Measurements from ENCODE around the gene TNFSF10.

The TNFSF10 gene

DNA sequence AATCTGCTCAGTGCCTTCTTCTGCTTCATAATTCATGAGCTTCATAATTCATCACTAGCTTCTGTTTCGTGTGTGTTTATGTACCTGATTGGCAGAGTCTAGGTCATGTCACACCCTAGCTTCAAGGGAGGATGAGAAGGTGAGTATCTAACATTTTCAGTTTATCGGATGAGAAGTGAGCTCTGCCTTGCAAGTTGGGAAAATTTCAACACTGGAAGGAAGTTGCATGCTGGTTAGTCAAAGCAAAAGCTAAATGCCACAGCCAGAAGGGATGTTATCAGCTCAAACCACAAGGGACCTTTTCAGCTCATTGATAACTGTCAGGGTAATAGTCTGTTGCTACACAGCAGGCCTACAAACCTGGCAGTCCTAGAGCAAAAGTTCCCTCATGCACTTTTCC lies 7.3 kb upstream of the TNFSF10 start:
- H2AFZ ChIP-seq (ENCODE audit: low read depth, low read length) = peak overlapping the region; percentile 16
- ATAC-seq (ENCODE audit: insufficient read depth, low read depth) = peak; percentile 82

DNA sequence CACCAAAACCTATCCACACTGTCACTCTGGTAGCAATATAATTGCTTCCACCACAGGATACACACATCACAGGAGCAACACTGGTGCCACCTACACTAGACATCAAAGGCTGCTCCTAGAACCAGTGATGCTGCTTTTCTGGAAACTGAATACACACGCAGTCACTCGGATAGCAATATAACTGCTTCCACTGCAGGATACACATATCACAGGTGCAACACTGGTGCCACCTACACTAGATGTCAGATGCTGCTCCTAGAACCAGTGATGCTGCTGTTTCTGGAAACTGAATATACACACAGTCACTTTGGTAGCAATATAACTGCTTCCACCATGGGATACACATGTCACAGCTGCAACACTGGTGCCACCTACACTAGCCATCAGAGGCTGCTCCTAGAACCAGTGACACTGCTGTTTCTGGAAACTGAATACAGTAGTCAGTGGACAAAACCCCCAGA lies 6.9 kb upstream of the TNFSF10 start:
- Histone ChIP-seq H3K4me2 (ENCODE audit: insufficient read depth, low read length) (peak overlapping the region; percentile 37; the same call in 1 of the 2 replicates), H3K4me1 (ENCODE audit: insufficient read depth, low read length) (peaks cover 36% of the 10 kb centered on the region), H3K4me3 (ENCODE audit: low read depth in 1 of 2, low read length in 2 of 2) (no peak overlapping the region), H2AFZ (ENCODE audit: low read depth, low read length) (peak overlapping the region; percentile 16; the same call in 1 of the 2 replicates), H3K79me2 (ENCODE audit: insufficient read depth, low read length) (no peaks in the 10 kb centered on the region), H3K9ac (ENCODE audit: low read depth, low read length) (peak overlapping the region; percentile 15; the same call in 1 of the 2 replicates), H3K27me3 (ENCODE audit: insufficient read depth, low read length, poor library complexity) (no peaks in the 10 kb centered on the region), H3K9me3 (ENCODE audit: insufficient read depth, low read length, severe bottlenecking) (no peaks in the 10 kb centered on the region), H3K36me3 (ENCODE audit: insufficient read depth, low read length) (no peaks in the 10 kb centered on the region), H4K20me1 (ENCODE audit: insufficient read depth, low read length) (no peaks in the 10 kb centered on the region), H3K27ac (ENCODE audit: low read length) (peak overlapping the region; percentile 65)
- no peak for TF ChIP-seq EZH2 (IDR thresholded peaks at IDR 0.05; ENCODE audit: borderline replicate concordance, low read depth, low read length, severe bottlenecking)
- TF ChIP-seq, protein P1, sequence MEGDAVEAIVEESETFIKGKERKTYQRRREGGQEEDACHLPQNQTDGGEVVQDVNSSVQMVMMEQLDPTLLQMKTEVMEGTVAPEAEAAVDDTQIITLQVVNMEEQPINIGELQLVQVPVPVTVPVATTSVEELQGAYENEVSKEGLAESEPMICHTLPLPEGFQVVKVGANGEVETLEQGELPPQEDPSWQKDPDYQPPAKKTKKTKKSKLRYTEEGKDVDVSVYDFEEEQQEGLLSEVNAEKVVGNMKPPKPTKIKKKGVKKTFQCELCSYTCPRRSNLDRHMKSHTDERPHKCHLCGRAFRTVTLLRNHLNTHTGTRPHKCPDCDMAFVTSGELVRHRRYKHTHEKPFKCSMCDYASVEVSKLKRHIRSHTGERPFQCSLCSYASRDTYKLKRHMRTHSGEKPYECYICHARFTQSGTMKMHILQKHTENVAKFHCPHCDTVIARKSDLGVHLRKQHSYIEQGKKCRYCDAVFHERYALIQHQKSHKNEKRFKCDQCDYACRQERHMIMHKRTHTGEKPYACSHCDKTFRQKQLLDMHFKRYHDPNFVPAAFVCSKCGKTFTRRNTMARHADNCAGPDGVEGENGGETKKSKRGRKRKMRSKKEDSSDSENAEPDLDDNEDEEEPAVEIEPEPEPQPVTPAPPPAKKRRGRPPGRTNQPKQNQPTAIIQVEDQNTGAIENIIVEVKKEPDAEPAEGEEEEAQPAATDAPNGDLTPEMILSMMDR (IDR thresholded peaks at IDR 0.05; ENCODE audit: borderline replicate concordance, extremely low read depth, low read length, poor library complexity, severe bottlenecking) = peak; percentile 18
- ATAC-seq (ENCODE audit: insufficient read depth, low read depth) (peak; percentile 68), DNase-seq (peak; percentile 52)

More for the DNA sequence above, 7.3 kb upstream of the TNFSF10 start:
- H3K4me3 ChIP-seq (ENCODE audit: low read depth in 1 of 2, low read length in 2 of 2) = no peak overlapping the region
- H3K4me2 ChIP-seq (ENCODE audit: insufficient read depth, low read length) = peak overlapping the region; percentile 37
- peaks cover 35% of the 10 kb centered on the region for H3K4me1 ChIP-seq (ENCODE audit: insufficient read depth, low read length)
- no peaks in the 10 kb centered on the region for H3K79me2 ChIP-seq (ENCODE audit: insufficient read depth, low read length)
- no peaks in the 10 kb centered on the region for H4K20me1 ChIP-seq (ENCODE audit: insufficient read depth, low read length)
- DNase-seq = peak; percentile 57
- no peaks in the 10 kb centered on the region for H3K27me3 ChIP-seq (ENCODE audit: insufficient read depth, low read length, poor library complexity)
- H3K9ac ChIP-seq (ENCODE audit: low read depth, low read length) = peak overlapping the region; percentile 15
- H3K27ac ChIP-seq (ENCODE audit: low read length) = peak overlapping the region; percentile 65
- no peaks in the 10 kb centered on the region for H3K9me3 ChIP-seq (ENCODE audit: insufficient read depth, low read length, severe bottlenecking)
- TF ChIP-seq, protein P1 (IDR thresholded peaks at IDR 0.05; ENCODE audit: borderline replicate concordance, extremely low read depth, low read length, poor library complexity, severe bottlenecking) = no peak
- no peak for TF ChIP-seq EZH2 (IDR thresholded peaks at IDR 0.05; ENCODE audit: borderline replicate concordance, low read depth, low read length, severe bottlenecking)
- no peaks in the 10 kb centered on the region for H3K36me3 ChIP-seq (ENCODE audit: insufficient read depth, low read length)

DNA sequence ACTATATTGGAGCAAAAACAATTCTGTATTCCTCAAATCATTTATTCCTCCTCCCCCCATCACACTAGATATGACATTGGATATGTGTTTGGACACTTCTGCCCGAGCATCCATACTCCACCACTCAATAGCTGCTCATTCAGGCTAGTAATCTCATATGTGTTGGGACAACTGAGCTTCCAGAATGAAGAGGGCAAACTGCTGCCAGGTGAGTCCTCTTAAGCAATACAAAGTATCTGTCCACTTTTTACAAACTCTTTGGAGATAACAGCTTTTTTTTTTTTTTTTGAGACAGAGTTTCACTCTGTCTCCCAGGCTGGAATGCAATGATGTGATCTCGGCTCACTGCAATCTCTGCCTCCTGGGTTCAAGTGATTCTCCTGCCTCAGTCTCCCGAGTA lies 5.4 kb upstream of the TNFSF10 start:
- Histone ChIP-seq H3K27ac (ENCODE audit: low read length) (no peak overlapping the region), H3K9me3 (ENCODE audit: insufficient read depth, low read length, severe bottlenecking) (no peaks in the 10 kb centered on the region), H3K79me2 (ENCODE audit: insufficient read depth, low read length) (peaks cover 9% of the 10 kb centered on the region), H3K9ac (ENCODE audit: low read depth, low read length) (no peak overlapping the region), H3K4me1 (ENCODE audit: insufficient read depth, low read length) (peaks cover 50% of the 10 kb centered on the region), H4K20me1 (ENCODE audit: insufficient read depth, low read length) (no peaks in the 10 kb centered on the region), H2AFZ (ENCODE audit: low read depth, low read length) (no peak overlapping the region), H3K4me3 (ENCODE audit: low read depth in 1 of 2, low read length in 2 of 2) (no peak overlapping the region), H3K36me3 (ENCODE audit: insufficient read depth, low read length) (no peaks in the 10 kb centered on the region), H3K27me3 (ENCODE audit: insufficient read depth, low read length, poor library complexity) (no peaks in the 10 kb centered on the region), H3K4me2 (ENCODE audit: insufficient read depth, low read length) (no peak overlapping the region)
- no peak for TF ChIP-seq EZH2 (IDR thresholded peaks at IDR 0.05; ENCODE audit: borderline replicate concordance, low read depth, low read length, severe bottlenecking)
- TF ChIP-seq, protein P1 (IDR thresholded peaks at IDR 0.05; ENCODE audit: borderline replicate concordance, extremely low read depth, low read length, poor library complexity, severe bottlenecking) = no peak
- no peak for ATAC-seq (ENCODE audit: insufficient read depth, low read depth)
- DNase-seq = no peak

Data from DND-41 (cell line).